OCI-LY7 (cell line): ENCODE data around the gene DAPK1.

Experiments used
- CTCF ChIP-seq: fragments of 200-600 bp; sonication (generic); conservative IDR thresholded peaks from 2 replicates; pipeline ENCODE4 v1.5.1; 2014; ENCODE audit warnings: mild to moderate bottlenecking, antibody characterized with exemption, low read length, moderate library complexity, mixed read lengths
- EZH2phosphoT487 ChIP-seq: fragments of 200-600 bp; sonication (generic); IDR thresholded peaks from 2 replicates; pipeline ENCODE4 v1.6.1; 2018; ENCODE audit warnings: low read depth, borderline replicate concordance, mild to moderate bottlenecking, mixed run types, antibody characterized with exemption, low read length, moderate library complexity, mixed read lengths

GRCh38 chr9:87682085-87682484 lies 184.4 kb downstream of the DAPK1 start:
- TF ChIP-seq CTCF = no peak
- no peak for TF ChIP-seq EZH2phosphoT487
